Thyroid gland (tissue), 4 donors: ENCODE results near the gene ACSL3.

Source experiments
- POLR2A ChIP-seq, 2 donors: fragments of 450-650 bp; IDR thresholded peaks; one replicate each; pipeline ENCODE4 v1.6.1; 2017; ENCODE audit warnings: antibody characterized with exemption in 2 of 2, mild to moderate bottlenecking in 2 of 2, moderate library complexity in 1 of 2
- TF ChIP-seq, protein P1 (sequence below), 6 experiments: fragments of 200-600 bp in 3 of 6; fragments of 450-650 bp in 3 of 6; sonication (generic) in 3 of 6; IDR thresholded peaks; one replicate each; pipeline ENCODE4 v1.5.1; 2016 to 2019; ENCODE audit warnings: antibody characterized with exemption in 6 of 6, mild to moderate bottlenecking in 2 of 6, inconsistent platforms in 1 of 6, moderate library complexity in 1 of 6

GRCh38 chr2:222939979-222940378, 79.1 kb downstream of the ACSL3 start:
- TF ChIP-seq, protein P1, sequence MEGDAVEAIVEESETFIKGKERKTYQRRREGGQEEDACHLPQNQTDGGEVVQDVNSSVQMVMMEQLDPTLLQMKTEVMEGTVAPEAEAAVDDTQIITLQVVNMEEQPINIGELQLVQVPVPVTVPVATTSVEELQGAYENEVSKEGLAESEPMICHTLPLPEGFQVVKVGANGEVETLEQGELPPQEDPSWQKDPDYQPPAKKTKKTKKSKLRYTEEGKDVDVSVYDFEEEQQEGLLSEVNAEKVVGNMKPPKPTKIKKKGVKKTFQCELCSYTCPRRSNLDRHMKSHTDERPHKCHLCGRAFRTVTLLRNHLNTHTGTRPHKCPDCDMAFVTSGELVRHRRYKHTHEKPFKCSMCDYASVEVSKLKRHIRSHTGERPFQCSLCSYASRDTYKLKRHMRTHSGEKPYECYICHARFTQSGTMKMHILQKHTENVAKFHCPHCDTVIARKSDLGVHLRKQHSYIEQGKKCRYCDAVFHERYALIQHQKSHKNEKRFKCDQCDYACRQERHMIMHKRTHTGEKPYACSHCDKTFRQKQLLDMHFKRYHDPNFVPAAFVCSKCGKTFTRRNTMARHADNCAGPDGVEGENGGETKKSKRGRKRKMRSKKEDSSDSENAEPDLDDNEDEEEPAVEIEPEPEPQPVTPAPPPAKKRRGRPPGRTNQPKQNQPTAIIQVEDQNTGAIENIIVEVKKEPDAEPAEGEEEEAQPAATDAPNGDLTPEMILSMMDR (IDR thresholded peaks at IDR 0.05) = no peak
- no peak for TF ChIP-seq POLR2A (IDR thresholded peaks at IDR 0.05)
